HG02798 (cell line): Measurements from ENCODE around the gene CNPY3.
"Not testable (repeated sequence)": the region's sequence is repeated elsewhere in the genome, so short reads cannot be mapped to it uniquely, and the experiment has no call there.

ENCODE experiments used
- ATAC-seq: cut with Tn5 transposase; IDR thresholded peaks from one replicate; pipeline ENCODE4 v1.9.1; 2021; ENCODE audit warnings: mild to moderate bottlenecking; ENCODE audit not compliant: unreplicated experiment, poor library complexity

Gene CNPY3

GRCh38 chr6:42952389-42952788 is 23.1 kb downstream of the CNPY3 start:
- ATAC-seq = no peak

GRCh38 chr6:42954405-42954804 is 25.1 kb downstream of the CNPY3 start:
- not testable (repeated sequence) for ATAC-seq

GRCh38 chr6:42958125-42958524 is 28.8 kb downstream of the CNPY3 start:
- no peak for ATAC-seq

- ATAC-seq = no peak
Measured at GRCh38 chr6:42959917-42960242, 30.6 kb downstream of the CNPY3 start.

GRCh38 chr6:42960243-42961019 is 31.2 kb downstream of the CNPY3 start, which contains the start of gene GNMT:
GNMT (plus strand) TSS chr6:42960754; CDS start chr6:42960768, 14 bp downstream.
- ATAC-seq = no peak

- no peak for ATAC-seq
Measured at GRCh38 chr6:42961020-42961470, 31.8 kb downstream of the CNPY3 start.

- ATAC-seq = no peak
Measured at GRCh38 chr6:42962096-42962495, 32.8 kb downstream of the CNPY3 start.

DNA sequence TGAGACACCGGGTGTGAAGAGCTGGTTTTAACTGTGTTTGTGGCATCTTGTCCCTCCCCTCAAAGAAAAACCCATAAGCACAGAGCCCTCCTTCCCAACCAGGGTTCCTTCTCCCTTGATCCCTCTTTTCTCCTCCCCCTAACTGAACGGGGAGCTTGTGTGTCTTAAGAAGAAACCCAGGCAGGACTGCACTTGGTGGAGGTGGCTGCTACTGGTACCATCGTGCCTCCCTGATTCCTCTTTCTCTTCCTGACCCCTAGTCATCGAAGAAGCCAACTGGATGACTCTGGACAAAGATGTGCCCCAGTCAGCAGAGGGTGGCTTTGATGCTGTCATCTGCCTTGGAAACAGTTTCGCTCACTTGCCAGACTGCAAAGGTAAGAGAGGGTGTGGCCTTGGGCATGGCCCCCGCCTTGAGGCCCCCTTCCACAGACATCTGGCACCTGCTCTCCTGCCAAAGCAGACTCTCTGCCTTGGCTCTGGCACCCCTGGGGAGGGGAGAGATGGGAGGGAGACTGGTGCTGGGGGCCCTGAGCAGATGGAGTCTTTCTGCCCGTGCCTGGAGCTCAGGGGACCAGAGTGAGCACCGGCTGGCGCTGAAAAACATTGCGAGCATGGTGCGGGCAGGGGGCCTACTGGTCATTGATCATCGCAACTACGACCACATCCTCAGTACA is 33.4 kb downstream of the CNPY3 start:
- no peak for ATAC-seq

DNA sequence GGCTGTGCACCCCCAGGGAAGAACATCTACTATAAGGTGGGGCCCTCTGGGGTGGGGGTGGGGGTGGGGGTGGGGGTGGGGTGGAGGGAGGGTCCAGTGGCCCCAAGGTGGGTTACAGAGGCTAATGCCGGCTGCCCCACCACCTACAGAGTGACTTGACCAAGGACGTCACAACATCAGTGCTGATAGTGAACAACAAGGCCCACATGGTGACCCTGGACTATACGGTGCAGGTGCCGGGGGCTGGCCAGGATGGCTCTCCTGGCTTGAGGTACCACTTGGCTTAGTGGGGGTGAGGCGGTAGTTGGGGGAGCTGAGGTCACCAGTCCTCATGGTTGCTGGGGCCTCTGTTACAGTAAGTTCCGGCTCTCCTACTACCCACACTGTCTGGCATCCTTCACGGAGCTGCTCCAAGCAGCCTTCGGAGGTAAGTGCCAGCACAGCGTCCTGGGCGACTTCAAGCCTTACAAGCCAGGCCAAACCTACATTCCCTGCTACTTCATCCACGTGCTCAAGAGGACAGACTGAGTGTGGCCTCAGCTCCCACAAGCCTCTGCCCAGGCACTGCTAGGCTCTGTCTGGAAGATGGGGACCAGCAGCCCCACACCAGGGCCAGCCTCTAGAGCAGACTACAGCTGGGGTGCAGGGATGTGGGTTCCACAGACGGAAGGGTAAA is 34.0 kb downstream of the CNPY3 start:
- ATAC-seq = no peak

- ATAC-seq = no peak
Measured at GRCh38 chr6:42963855-42964605, 34.8 kb downstream of the CNPY3 start.

DNA sequence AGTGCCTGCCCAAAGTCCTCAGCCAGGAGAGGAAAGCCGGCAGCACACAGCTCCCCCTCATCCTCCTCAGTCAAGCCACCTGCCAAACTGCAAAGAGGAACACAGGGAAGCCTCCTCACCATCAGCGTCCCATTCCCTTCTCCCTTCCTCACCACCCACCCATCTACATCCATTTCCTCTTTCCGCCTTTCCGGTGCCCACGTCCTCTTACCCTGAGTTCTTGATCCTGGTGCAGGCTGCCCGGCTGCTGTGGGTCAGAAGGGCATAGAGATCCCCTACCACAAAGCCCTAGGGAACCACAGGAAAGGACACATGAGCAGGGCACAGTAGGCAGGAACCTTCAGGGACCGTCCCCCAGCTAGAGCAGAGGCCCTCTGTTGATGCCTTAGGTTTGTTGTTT is 37.3 kb downstream of the CNPY3 start:
- ATAC-seq = no peak

DNA sequence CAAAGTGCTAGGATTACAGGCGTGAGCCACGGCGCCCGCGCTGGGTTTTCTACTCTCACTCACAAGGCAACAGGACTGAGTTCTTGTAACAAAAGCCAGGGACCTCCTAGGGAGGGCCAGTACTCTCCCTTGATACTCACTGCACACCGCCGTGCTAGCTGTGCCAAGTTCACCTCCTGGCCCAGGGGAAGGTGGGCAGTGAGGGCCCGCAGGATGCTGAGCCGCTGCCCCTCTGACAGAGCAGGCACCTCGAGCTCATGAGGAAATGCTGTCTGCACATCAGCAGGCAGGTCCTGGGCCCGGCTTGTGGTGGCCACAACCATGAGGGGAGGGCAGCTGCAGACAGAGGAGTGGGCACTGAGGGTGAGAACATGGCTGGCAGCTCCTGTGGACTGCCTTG is 37.9 kb downstream of the CNPY3 start:
- no peak for ATAC-seq

GRCh38 chr6:42968126-42968701 is 38.9 kb downstream of the CNPY3 start:
- ATAC-seq = no peak

- no peak for ATAC-seq
Measured at GRCh38 chr6:42968783-42969182, 39.5 kb downstream of the CNPY3 start.

GRCh38 chr6:42969431-42969830 is 40.2 kb downstream of the CNPY3 start:
- no peak for ATAC-seq

GRCh38 chr6:42969934-42970333 is 40.7 kb downstream of the CNPY3 start:
- ATAC-seq = no peak

GRCh38 chr6:42970871-42971612 is 41.8 kb downstream of the CNPY3 start:
- ATAC-seq = no peak

DNA sequence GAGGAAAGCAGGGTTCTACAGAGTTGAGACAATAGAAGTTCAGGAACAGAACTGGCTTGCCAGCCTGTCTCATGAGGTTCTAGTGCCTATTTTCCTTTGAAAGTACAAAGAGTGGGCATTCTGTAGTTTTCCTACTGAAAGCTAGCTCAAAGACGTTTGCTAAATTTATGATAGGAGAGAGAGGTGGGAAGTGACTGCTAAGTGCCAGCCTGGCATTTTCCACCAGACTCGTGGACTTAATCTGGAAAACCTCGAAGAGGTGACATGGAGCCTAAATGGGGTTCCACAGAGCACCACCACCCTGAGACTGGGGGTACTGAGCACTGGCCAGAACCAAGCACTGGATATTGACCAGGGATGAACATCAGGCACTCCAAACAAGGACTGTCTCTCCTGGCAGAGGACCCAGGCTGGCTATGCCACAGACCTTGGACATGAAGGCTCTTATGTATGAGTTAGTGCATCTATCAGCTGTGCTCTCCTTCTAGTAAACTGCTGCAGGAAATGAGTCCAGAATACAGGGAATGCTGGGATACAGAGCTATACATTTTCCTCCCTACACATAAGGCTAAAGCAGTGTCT is 42.6 kb downstream of the CNPY3 start:
- ATAC-seq = no peak

DNA sequence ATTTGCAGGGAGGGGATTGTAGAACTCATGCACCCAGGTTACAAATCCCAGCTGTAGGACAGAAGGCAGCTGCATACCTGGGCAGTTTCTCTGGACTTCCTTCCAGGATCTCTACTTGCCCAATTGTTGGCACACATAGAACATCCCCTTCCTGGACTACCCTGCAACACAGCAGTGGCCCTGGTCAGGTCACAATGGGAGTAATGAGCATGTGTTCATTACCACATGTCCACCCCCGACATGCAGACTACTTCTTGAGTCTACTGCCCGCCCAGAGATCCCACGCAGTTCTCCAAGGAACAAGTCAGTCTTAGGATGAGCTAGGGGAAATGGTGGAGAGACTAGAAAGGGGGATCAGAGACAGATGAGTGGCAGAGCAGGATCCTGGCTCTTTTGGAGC is 44.6 kb downstream of the CNPY3 start:
- ATAC-seq = no peak
